Measurements from ENCODE around the gene KLHL14.
"Not testable (repeated sequence)": the region's sequence is repeated elsewhere in the genome, so short reads cannot be mapped to it uniquely, and the experiment has no call there.

The KLHL14 gene

GRCh38 chr18:32711862-32712261 is 61.0 kb downstream of the KLHL14 start:
- DNase-seq: no peak

GRCh38 chr18:32707586-32707985 is 65.2 kb downstream of the KLHL14 start:
- DNase-seq: no peak

GRCh38 chr18:32707147-32707546 is 65.7 kb downstream of the KLHL14 start:
- DNase-seq: no peak

- DNase-seq: no peak
Observed at GRCh38 chr18:32701313-32701712, 71.5 kb downstream of the KLHL14 start.

GRCh38 chr18:32698153-32698552 is 74.7 kb downstream of the KLHL14 start:
- no peak for DNase-seq

GRCh38 chr18:32696376-32696775 is 76.4 kb downstream of the KLHL14 start:
- no peak for DNase-seq

GRCh38 chr18:32695534-32695933 is 77.3 kb downstream of the KLHL14 start:
- no peak for DNase-seq

GRCh38 chr18:32688821-32689220 is 84.0 kb downstream of the KLHL14 start:
- no peak for DNase-seq

GRCh38 chr18:32684940-32685339 is 87.9 kb downstream of the KLHL14 start:
- DNase-seq: no peak

GRCh38 chr18:32684096-32684495 is 88.7 kb downstream of the KLHL14 start:
- DNase-seq: no peak

- no peak for DNase-seq
Observed at GRCh38 chr18:32683044-32683443, 89.8 kb downstream of the KLHL14 start.

GRCh38 chr18:32677578-32677977 is 95.2 kb downstream of the KLHL14 start:
- no peak for DNase-seq

GRCh38 chr18:32674491-32674890 is 98.3 kb downstream of the KLHL14 start:
- no peak for DNase-seq

- DNase-seq: no peak
Observed at GRCh38 chr18:32672398-32672797, 100.4 kb downstream of the KLHL14 start.

GRCh38 chr18:32670727-32671126 is 102.1 kb downstream of the KLHL14 start:
- no peak for DNase-seq

GRCh38 chr18:32669549-32670165 is 103.2 kb downstream of the KLHL14 start:
- no peak for DNase-seq

- DNase-seq: no peak
Observed at GRCh38 chr18:32668956-32669355, 103.9 kb downstream of the KLHL14 start.

- DNase-seq: no peak
Observed at GRCh38 chr18:32661486-32662299, 111.1 kb downstream of the KLHL14 start.

- DNase-seq: not testable (repeated sequence)
Observed at GRCh38 chr18:32654507-32654906, 118.3 kb downstream of the KLHL14 start.

- not testable (repeated sequence) for DNase-seq
Observed at GRCh38 chr18:32637659-32638058, 135.2 kb downstream of the KLHL14 start.

GRCh38 chr18:32637226-32637625 is 135.6 kb downstream of the KLHL14 start:
- no peak for DNase-seq

GRCh38 chr18:32634876-32635431 is 137.9 kb downstream of the KLHL14 start:
- no peak for DNase-seq

- no peak for DNase-seq
Observed at GRCh38 chr18:32629981-32630700, 142.7 kb downstream of the KLHL14 start.

- DNase-seq: no peak
Observed at GRCh38 chr18:32629292-32629691, 143.5 kb downstream of the KLHL14 start.
